Islet of Langerhans (tissue), 1 donor: ENCODE data around the gene DAB2IP.
"Not testable (repeated sequence)": the region's sequence is repeated elsewhere in the genome, so short reads cannot be mapped to it uniquely, and the experiment has no call there.

Source experiments
- FAIRE-seq: peaks from one replicate; lab custom pipeline; 2011; peaks lifted over from hg19 to GRCh38; lab: Jason Lieb, UNC

The DAB2IP gene

GRCh38 chr9:121778252-121779225, 127.1 kb downstream of the DAB2IP start:
- FAIRE-seq = no peak

DNA sequence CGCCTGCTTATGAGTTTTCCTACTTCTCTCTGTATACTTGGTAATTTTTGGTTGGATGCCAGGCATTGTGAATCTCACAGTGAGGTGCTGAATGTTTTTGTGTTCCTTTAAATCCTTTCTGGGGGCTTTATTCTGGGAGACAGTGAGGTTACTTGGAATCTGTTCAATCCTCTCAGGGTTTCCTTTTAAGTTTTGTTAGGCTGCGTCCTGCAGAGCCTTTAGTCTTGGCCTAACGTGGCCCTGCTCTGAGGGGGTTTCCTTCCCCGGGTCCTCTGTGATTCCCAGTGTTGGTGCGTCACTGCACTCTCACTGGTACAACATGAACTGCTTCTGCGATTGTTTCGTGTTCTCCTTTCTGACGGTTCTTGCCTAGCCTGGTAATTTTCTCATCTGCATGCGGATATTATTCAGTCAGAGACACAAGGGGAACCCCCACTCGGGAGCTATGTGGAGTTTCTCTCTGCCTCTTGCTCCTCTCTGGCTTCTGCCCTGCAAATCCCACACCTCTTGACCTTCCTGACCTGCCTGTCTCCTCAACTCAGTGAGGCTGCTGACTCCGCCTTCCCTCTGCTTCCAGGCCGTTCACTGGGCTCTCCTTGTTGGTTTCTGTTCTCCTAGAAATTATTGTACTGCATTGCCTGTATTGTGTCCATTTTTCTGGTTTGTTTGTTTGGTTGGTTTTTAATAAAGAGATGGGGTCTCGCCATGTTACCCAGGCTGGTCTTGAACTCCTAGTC, 128.1 kb downstream of the DAB2IP start:
- FAIRE-seq = no peak

GRCh38 chr9:121780177-121781040, 129.0 kb downstream of the DAB2IP start:
- FAIRE-seq = no peak

DNA sequence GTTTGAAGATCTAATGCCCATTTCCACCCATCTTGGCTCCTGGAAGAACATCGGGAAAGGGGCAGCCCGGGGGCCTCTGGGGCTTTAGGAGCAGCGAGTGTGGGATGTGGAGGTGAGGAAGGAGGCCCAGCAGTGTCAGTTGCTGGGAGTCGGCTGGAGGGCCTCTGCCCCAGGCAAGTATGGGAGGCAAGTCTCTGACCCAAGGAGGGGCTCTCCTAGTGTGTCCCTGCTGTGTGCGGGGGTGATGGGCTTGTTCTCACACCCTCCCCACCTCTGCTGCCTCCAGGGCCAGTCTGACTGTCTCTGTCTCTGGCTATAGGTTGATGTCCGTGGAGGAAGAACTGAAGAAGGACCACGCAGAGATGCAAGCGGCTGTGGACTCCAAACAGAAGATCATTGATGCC, 129.7 kb downstream of the DAB2IP start:
- no peak for FAIRE-seq

DNA sequence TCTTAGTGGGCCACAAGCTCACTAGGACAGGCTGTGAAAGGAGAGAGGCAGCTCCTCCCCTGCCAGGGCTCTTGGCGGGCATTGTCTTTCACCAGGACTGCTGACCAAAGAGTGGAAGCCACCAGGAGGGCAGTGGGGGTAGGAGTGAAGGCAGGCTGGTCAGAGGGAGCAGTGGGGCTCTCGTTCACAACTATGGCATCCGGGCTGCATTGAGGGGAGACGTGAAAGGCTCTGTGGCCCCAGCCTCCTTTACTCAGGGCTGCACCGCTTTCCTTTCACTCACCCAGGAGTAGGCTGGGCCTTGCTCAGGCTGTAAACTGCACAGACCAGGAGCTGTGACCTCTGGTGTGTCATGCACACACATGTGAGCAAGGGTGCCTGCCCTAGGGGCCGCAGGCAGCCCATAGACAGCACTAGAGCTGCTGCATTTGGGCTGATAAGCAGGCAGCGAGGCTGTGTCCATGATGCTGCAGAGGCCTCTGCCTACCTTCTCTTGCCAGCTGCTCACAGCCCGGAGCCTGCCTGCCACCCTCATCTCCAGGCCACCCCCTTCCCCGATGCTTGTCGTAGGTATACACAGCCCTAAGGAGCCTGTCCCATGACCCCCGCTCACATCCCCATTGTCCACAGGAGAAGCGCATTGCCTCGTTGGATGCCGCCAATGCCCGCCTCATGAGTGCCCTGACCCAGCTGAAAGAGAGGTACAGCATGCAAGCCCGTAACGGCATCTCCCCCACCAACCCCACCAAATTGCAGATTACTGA, 130.4 kb downstream of the DAB2IP start:
- FAIRE-seq = no peak

- FAIRE-seq = no peak
These were observed 131.2 kb downstream of the DAB2IP start for GRCh38 chr9:121782514-121783110.

- no peak for FAIRE-seq
These were observed 131.7 kb downstream of the DAB2IP start for GRCh38 chr9:121783111-121783510.

GRCh38 chr9:121783521-121784507, 132.4 kb downstream of the DAB2IP start:
- FAIRE-seq = no peak

DNA sequence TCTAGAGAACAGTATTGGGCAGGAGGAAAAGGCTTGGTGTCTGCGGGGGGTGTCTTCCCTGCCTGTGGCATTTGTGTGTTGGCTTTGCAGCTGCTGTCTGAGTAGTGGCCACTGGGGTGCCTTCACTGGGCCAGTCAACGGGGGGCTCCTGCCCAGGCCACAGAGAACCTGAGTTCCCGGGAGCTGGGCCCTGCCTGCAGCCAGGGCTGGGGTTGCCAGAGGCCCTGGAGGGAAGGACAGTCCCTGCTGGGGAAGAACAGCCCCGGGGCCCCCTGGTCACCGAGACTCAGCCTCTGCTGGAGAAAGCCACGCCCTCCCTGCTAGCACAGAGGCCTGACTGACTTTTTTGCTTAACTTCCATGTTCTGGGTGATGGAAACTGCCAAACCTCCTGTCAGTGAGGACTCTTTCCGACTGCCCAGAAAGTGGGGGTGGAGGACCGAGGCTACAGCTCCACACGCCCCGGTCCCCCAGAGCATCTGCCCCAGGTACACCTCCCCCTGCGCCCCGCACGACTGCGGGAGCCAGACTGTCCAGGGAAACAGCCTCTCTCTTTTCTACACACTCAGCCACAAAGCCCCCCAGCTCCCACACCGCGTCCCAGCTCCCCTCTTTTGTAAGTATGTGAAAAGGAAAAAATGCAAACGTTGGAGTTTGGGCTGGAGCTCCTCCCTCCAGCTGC, 133.4 kb downstream of the DAB2IP start:
- no peak for FAIRE-seq

DNA sequence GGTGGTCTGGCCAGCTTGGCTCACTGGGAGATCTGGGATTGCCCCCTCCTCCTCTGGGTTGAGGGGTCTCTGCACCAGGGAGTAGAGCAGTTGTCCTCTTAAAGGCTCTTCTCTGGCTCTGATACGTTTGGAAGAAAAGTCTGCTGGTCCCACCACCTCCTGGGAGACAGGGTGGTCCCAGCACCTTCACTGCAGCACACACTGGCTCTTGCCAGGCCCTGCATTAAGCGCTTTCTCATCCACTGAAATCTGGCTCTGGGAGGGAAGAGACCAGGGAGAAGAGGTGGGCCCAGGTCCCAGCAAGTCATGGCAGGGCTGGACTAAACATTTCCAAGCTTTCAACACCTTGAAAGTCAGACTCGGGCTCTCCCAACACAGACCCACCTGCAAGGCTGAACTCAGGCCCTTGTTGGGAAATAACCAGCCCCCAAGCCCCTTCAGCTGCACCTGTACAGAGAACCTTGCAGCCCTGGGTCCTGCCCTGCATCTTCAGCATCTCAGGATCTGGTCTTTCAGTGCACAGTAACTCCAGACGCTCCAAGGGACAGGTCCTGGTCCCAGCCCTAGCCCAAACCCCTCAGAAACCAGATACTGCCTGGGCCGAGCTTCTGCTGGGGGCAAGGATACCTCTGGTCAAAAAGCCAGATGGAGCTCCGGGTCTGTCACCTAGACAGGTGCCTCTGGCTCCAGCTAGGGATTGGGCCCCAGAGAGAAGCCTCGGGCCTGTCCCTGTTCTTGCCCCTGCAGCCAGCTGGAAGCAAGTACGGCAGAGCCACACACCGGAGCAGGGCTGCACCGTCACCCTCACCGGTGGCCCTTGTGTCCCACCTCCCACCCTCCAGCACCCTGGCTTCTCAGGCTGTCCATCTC, 134.5 kb downstream of the DAB2IP start:
- FAIRE-seq = no peak

DNA sequence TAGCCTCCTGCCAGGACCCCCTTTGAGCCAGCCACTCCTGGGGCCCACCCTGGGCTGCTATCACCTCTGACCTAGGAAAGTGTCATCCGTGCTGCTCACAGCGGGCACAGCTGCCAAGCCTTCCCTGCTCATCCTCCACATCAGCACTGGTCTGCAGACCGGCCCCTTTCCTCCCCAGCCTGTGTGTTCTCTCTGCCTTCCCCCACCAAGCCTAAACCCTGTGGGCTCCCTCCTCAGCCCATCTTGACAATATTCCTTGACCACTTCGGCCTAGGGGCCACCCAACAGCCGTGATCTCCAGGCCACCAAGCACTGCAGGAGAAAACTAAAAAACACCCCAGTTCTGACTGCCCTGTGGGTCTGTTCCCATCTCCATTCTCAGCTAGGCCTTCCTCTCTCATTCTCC, 135.1 kb downstream of the DAB2IP start:
- FAIRE-seq = no peak

- no peak for FAIRE-seq
These were observed 135.6 kb downstream of the DAB2IP start for GRCh38 chr9:121786998-121787422.

DNA sequence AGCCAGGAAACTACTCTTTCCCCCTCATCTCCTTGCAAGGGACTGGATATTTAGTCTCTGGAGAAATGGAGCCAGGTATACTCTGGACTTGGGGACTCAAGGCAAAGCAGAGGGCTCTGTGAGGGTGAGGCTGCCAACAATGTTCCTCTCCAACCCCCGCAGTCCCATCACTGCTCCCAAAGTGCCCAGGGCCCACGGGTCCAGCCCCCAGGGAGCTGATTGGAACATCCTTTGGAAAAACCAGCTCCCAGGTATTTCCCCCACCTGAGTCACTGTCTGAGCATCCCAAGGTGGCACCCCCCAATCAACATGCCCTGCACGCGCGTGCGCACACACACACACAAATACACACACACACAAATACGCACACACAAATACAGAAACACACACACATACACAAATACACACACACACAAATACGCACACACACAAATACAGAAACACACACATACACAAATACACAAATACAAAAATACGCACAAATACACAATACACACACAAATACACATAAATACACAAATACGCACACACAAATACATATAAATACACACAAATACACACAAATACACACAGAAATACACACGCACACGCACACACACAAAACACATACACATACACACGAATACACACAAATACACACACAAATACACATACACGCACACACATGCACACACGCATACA, 137.4 kb downstream of the DAB2IP start:
- no peak for FAIRE-seq

DNA sequence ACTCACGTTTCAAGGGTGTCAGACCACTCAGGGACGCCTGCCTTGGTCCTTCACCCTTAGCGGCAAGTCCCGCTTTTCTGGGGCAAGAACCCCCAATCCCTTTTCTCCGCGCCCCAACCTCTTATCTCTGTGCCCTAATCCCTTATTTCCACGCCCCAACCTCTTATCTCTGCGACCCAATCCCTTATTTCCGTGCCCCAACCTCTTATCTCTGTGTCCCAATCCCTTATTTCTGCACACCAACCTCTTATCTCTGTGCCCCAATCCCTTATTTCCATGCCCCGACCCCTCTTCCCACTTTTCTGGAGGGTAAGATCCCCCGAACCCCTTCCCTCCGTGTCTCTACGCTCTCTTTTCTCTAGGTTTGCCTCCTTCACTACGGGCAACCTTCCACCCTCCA, 139.4 kb downstream of the DAB2IP start:
- no peak for FAIRE-seq

- FAIRE-seq = not testable (repeated sequence)
These were observed 141.0 kb downstream of the DAB2IP start for GRCh38 chr9:121792476-121792875.

DNA sequence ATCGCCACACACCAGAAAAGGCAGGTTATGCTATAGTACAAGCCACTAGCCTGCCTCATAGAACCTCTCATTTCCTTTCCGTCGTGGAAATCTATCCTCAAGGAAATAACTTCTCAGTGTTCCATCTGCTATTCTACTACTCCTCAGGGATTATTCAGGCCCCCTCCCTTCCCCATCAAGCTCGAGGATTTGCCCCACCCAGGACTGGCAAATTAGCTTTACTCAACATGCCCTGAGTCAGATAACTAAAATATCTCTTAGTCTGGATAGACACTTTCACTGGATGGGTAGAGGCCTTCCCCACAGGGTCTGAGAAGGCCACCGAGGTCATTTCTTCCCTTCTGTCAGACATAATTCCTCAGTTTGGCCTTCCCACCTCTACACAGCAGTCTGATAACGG, 142.9 kb downstream of the DAB2IP start:
- FAIRE-seq = not testable (repeated sequence)

DNA sequence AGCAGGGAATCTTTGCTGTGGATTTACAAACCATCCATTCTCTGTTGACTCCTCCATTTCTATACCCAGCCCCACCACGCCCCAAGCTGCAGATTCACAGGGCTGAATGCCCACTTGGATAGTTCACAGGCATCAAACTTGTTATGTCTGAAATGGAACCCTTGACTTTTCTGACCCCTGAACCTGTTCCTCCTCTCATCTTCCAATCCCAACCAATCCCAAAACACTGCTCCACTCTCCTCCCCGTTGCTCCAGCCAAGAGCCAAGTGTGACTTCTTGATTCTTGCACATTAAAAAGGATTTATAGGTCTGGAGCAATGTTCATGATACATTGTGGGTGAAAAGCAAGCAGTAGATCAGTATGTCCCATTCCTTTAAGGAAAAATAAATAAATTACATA, 145.6 kb downstream of the DAB2IP start:
- no peak for FAIRE-seq

DNA sequence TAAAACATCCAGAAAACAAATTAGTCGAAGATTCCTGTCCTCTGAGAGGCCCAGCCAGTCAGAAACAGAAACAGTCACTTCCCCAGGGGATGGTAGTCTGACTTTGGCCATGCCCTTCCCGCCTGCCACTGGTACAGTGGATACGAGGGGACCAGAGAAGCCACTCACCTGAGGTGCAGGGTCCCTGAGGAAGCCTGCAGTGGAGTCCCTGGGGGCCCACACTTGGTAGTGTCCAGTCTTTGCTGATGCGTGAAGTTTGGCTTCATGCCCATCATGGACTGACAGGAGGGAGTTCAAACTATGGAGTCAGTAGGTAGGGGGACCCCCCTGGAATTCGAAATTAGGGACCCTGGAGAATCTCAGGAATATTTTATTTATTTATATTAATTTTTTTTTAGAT, 147.5 kb downstream of the DAB2IP start:
- no peak for FAIRE-seq
